ENCODE data around the gene PRDM16. TPM values are rescaled to one million over a fixed set of nuclear protein-coding genes. Genes with fewer than 3 reads are reported as not detected.

PRDM16 gene
- total and polyA plus RNA-seq, 2 of the 13 experiments (the other 11 are each of a cell fraction or from before 2014, with no cell fraction given) = 0.15 to 0.81 TPM

GRCh38 chr1:3233551-3233950 lies 164.5 kb downstream of the PRDM16 start:
- ATAC-seq = no peak
- CTCF ChIA-PET (ENCODE audit: low intra/inter-chr PET ratio, low total read pairs) = no interaction called here
- in situ Hi-C loops (cut with HindIII; ENCODE audit: extremely low pct_ligation_motif_present, low pct_unique_long_range_greater_than_20kb) = no loop called here

GRCh38 chr1:3234281-3234680 lies 165.3 kb downstream of the PRDM16 start:
- intact Hi-C loops (cut with micrococcal nuclease; ENCODE audit: unreplicated experiment) = no loop called here
- ATAC-seq = no peak
- in situ Hi-C loops (cut with HindIII; ENCODE audit: extremely low pct_ligation_motif_present, low pct_unique_long_range_greater_than_20kb) = no loop called here

More at GRCh38 chr1:3233551-3233950, 164.5 kb downstream of the PRDM16 start:
- no peaks in the 10 kb centered on the region for H3K79me2 ChIP-seq (ENCODE audit: insufficient read depth, low read length)
- H3K9me3 ChIP-seq (ENCODE audit: low read length) = no peaks in the 10 kb centered on the region
- H4K20me1 ChIP-seq (ENCODE audit: insufficient read depth, low read length) = no peaks in the 10 kb centered on the region
- H3K4me1 ChIP-seq (ENCODE audit: insufficient read depth, low read length) = peaks cover 80% of the 10 kb centered on the region
- no TSS peak for BruUV-seq (replicated peaks)
- TF ChIP-seq ZNF382 (CRISPR knock-in tag; IDR thresholded peaks at IDR 0.05; ENCODE audit: borderline replicate concordance) (no peak), ZNF563 (CRISPR knock-in tag; IDR thresholded peaks at IDR 0.05) (no peak), ZNF775 (CRISPR knock-in tag; IDR thresholded peaks at IDR 0.05; ENCODE audit: borderline replicate concordance) (no peak), CSRNP2 (CRISPR knock-in tag; conservative IDR thresholded peaks at IDR 0.05; ENCODE audit: low read depth) (no peak), ADNP (CRISPR knock-in tag; IDR thresholded peaks at IDR 0.05) (no peak), BRD4 (CRISPR knock-in tag; IDR thresholded peaks at IDR 0.05) (no peak), CENPX (CRISPR knock-in tag; IDR thresholded peaks at IDR 0.05) (no peak)
- no peak overlapping the region for H3K9ac ChIP-seq (ENCODE audit: insufficient read depth, low read depth, low read length)
- no peak for DNase-seq (ENCODE audit: low spot score)
- H3K36me3 ChIP-seq (replicated peaks in 1 of 2; ENCODE audit: control insufficient read depth in 1 of 2, insufficient read depth in 2 of 2, low read length in 2 of 2) = no peaks in the 10 kb centered on the region
- intact Hi-C loops (cut with micrococcal nuclease; ENCODE audit: unreplicated experiment) = no loop called here
- WGBS (ENCODE audit: low lambda C conversion rate) = 85% methylated on average over 6 of the region's 8 CpGs
- no peak for FAIRE-seq
- POLR2A ChIA-PET = interaction anchor here (2.7 kb wide), 1 partner anchor 18 kb away, joined by 10 read pairs; no protein-coding TSS in a partner anchor
- no peak overlapping the region for H2AFZ ChIP-seq (ENCODE audit: low read length)
- no peak overlapping the region for H3K27ac ChIP-seq (ENCODE audit: extremely low read length, insufficient read depth, low read length)
- H3K27me3 ChIP-seq (ENCODE audit: control insufficient read depth in 1 of 2, insufficient read depth in 2 of 2, low read length in 2 of 2) = no peaks in the 10 kb centered on the region; a peak in 1 of 5 replicates
- no peak overlapping the region for H3K4me3 ChIP-seq (replicated peaks in 1 of 3; ENCODE audit: insufficient read depth in 1 of 3, low read depth in 2 of 3, low read length in 3 of 3)
- no peak overlapping the region for H3K4me2 ChIP-seq (ENCODE audit: low read depth, low read length)

More at GRCh38 chr1:3234281-3234680, 165.3 kb downstream of the PRDM16 start:
- H3K4me3 ChIP-seq (replicated peaks in 1 of 3; ENCODE audit: insufficient read depth in 1 of 3, low read depth in 2 of 3, low read length in 3 of 3) = no peak overlapping the region
- peaks cover 80% of the 10 kb centered on the region for H3K4me1 ChIP-seq (ENCODE audit: insufficient read depth, low read length)
- TF ChIP-seq ZBTB2 (CRISPR knock-in tag; IDR thresholded peaks at IDR 0.05; ENCODE audit: low read depth) = no peak
- no peak for TF ChIP-seq STAT6 (CRISPR knock-in tag; IDR thresholded peaks at IDR 0.05; ENCODE audit: borderline replicate concordance)
- TF ChIP-seq ETV6 (CRISPR knock-in tag; conservative IDR thresholded peaks at IDR 0.05) = no peak
- TF ChIP-seq HNRNPUL1 (IDR thresholded peaks at IDR 0.05; ENCODE audit: low read depth, low read length) = no peak
- no peak for TF ChIP-seq MIXL1 (CRISPR knock-in tag; IDR thresholded peaks at IDR 0.05)
- no peaks in the 10 kb centered on the region for H3K9me3 ChIP-seq (ENCODE audit: low read length)
- no peak overlapping the region for H3K27ac ChIP-seq (ENCODE audit: extremely low read length, insufficient read depth, low read length)
- H3K79me2 ChIP-seq (ENCODE audit: insufficient read depth, low read length) = no peaks in the 10 kb centered on the region
- DNase-seq (ENCODE audit: low spot score) (no peak), FAIRE-seq (no peak)
- H4K20me1 ChIP-seq (ENCODE audit: insufficient read depth, low read length) = no peaks in the 10 kb centered on the region
- no peak overlapping the region for H3K9ac ChIP-seq (ENCODE audit: insufficient read depth, low read depth, low read length)
- ChIA-PET POLR2A (interaction anchor here (1.7 to 2.7 kb wide), 2 partner anchors 13 to 17 kb away, joined by 8 to 10 read pairs; no protein-coding TSS in a partner anchor), CTCF (ENCODE audit: low intra/inter-chr PET ratio, low total read pairs) (no interaction called here)
- no peak overlapping the region for H2AFZ ChIP-seq (ENCODE audit: low read length)
- no peak overlapping the region for H3K4me2 ChIP-seq (ENCODE audit: low read depth, low read length)
- no peaks in the 10 kb centered on the region; a peak in 1 of 5 replicates for H3K27me3 ChIP-seq (ENCODE audit: control insufficient read depth in 1 of 2, insufficient read depth in 2 of 2, low read length in 2 of 2)
- BruUV-seq (replicated peaks) = no TSS peak
- WGBS (ENCODE audit: low lambda C conversion rate) = no CpG with 5 or more reads among the region's 15 CpGs
- H3K36me3 ChIP-seq (replicated peaks in 1 of 2; ENCODE audit: control insufficient read depth in 1 of 2, insufficient read depth in 2 of 2, low read length in 2 of 2) = no peaks in the 10 kb centered on the region
